Activated CD4-positive, alpha-beta T cell treated with anti-CD3 and anti-CD28 coated beads, Interleukin-2, amount 50 U/mL, for 16 hours (primary cell): ENCODE measurements around the gene FARSA.
"Not testable (repeated sequence)": the region's sequence is repeated elsewhere in the genome, so short reads cannot be mapped to it uniquely, and the experiment has no call there.

ENCODE experiments used
- DNase-seq: peaks from one replicate; pipeline ENCODE4 v3.0.0-alpha.2; 2020

FARSA gene

GRCh38 chr19:12953799-12954611, 20.5 kb upstream of the FARSA start:
- no peak for DNase-seq

GRCh38 chr19:12953138-12953798, 19.8 kb upstream of the FARSA start:
- no peak for DNase-seq

- DNase-seq = no peak
Measured at GRCh38 chr19:12952488-12953137, 19.1 kb upstream of the FARSA start.

GRCh38 chr19:12952050-12952449, 18.5 kb upstream of the FARSA start:
- not testable (repeated sequence) for DNase-seq

GRCh38 chr19:12949363-12950283, 16.1 kb upstream of the FARSA start:
- DNase-seq = no peak

- DNase-seq = no peak
Measured at GRCh38 chr19:12948612-12949362, 15.3 kb upstream of the FARSA start.

GRCh38 chr19:12947702-12948611, 14.4 kb upstream of the FARSA start:
- DNase-seq = no peak

GRCh38 chr19:12946731-12947496, 13.4 kb upstream of the FARSA start:
- DNase-seq = no peak

GRCh38 chr19:12946092-12946721, 12.7 kb upstream of the FARSA start:
- peak; percentile 69 for DNase-seq

- DNase-seq = peak; percentile 99
Measured at GRCh38 chr19:12945479-12946091, 12.1 kb upstream of the FARSA start, which contains the start of gene RAD23A. TSS of gene RAD23A (plus strand) at chr19:12945862. CDS start at chr19:12945949, 87 bp downstream.

- no peak for DNase-seq
Measured at GRCh38 chr19:12944104-12944674, 10.7 kb upstream of the FARSA start.

GRCh38 chr19:12943437-12944044, 10.0 kb upstream of the FARSA start:
- DNase-seq = no peak

GRCh38 chr19:12940897-12941296, 7.4 kb upstream of the FARSA start:
- no peak for DNase-seq

GRCh38 chr19:12939975-12940423, 6.5 kb upstream of the FARSA start:
- no peak for DNase-seq

GRCh38 chr19:12938779-12939601, 5.5 kb upstream of the FARSA start:
- DNase-seq = peak; percentile 34

GRCh38 chr19:12937927-12938778, 4.6 kb upstream of the FARSA start, which contains the start of gene CALR:
TSS of gene CALR (plus strand) at chr19:12938609. CDS start at chr19:12938680, 71 bp downstream.
- DNase-seq = peak; percentile 100
